K562 (cell line): Measurements from ENCODE around the gene DNAJC18. TPM values are rescaled to one million over a fixed set of nuclear protein-coding genes. Genes with fewer than 3 reads are reported as not detected.

Experiments used
- CHD1 ChIP-seq: fragments of 200-600 bp; sonication (generic); IDR thresholded peaks from one replicate; pipeline ENCODE4 v1.6.1; 2012; ENCODE audit warnings: mild to moderate bottlenecking, moderate library complexity, low read length, inconsistent platforms
- E2F3 ChIP-seq: fragments of 250-450 bp; sonication (Bioruptor Pico); IDR thresholded peaks from 2 replicates; pipeline ENCODE4 v1.4.0; 2020; ENCODE audit warnings: mild to moderate bottlenecking
- FOXA1 ChIP-seq: fragments of 450-650 bp; IDR thresholded peaks from 2 replicates; pipeline ENCODE4 v1.6.1; 2016; ENCODE audit warnings: mild to moderate bottlenecking, borderline replicate concordance
- FOXM1 ChIP-seq, 2 experiments: fragments of 450-650 bp in 1 of 2; sonication (generic) in 1 of 2; formaldehyde crosslinking in 1 of 2; IDR thresholded peaks; 2 replicates each; pipeline versions ENCODE4 v1.6.1 to v1.9.0; 2017 to 2022; ENCODE audit warnings: low read depth in 2 of 2, mild to moderate bottlenecking in 2 of 2, missing genetic modification reagents in 1 of 2, moderate library complexity in 1 of 2
- FOXP1 ChIP-seq: sonication (generic); formaldehyde crosslinking; IDR thresholded peaks from 2 replicates; pipeline ENCODE4 v1.8.0; 2022; ENCODE audit warnings: mild to moderate bottlenecking, missing genetic modification reagents
- HNRNPK ChIP-seq: fragments of 200-400 bp; formaldehyde crosslinking; IDR thresholded peaks from one replicate; pipeline ENCODE4 v1.6.1; 2018; ENCODE audit warnings: mild to moderate bottlenecking, low read depth, low read length; ENCODE audit not compliant: poor library complexity, severe bottlenecking
- ID3 ChIP-seq, 2 experiments: fragments of 250-450 bp in 1 of 2; fragments of 450-650 bp in 1 of 2; sonication (Bioruptor Pico) in 1 of 2; IDR thresholded peaks; 2 replicates each; pipeline versions ENCODE4 v1.6.1 to v1.8.0; 2016 to 2021; ENCODE audit warnings: mild to moderate bottlenecking in 2 of 2, moderate library complexity in 2 of 2, missing compliant biosample characterization in 1 of 2, missing genetic modification characterization in 1 of 2
- MBD2 ChIP-seq: sonication (generic); IDR thresholded peaks from 2 replicates; pipeline ENCODE4 v1.6.1; 2016; ENCODE audit warnings: low read depth, borderline replicate concordance
- NR2C1 ChIP-seq, 2 experiments: fragments of 450-650 bp; IDR thresholded peaks; 2 replicates each; pipeline ENCODE4 v1.6.1; 2017; ENCODE audit warnings: mild to moderate bottlenecking in 2 of 2, antibody characterized with exemption in 1 of 2, inconsistent platforms in 1 of 2, missing compliant biosample characterization in 1 of 2, missing genetic modification characterization in 1 of 2
- NRF1 ChIP-seq, 2 experiments: fragments of 450-650 bp; IDR thresholded peaks in 1 of 2; conservative IDR thresholded peaks in 1 of 2; 2 replicates each; pipeline ENCODE4 v1.6.1; 2014; ENCODE audit warnings: mild to moderate bottlenecking in 2 of 2
- PBX2 ChIP-seq, 2 experiments: IDR thresholded peaks in 1 of 2; conservative IDR thresholded peaks in 1 of 2; 2 replicates each; pipeline ENCODE4 v1.6.1; 2016; ENCODE audit warnings: low read depth in 2 of 2, mild to moderate bottlenecking in 1 of 2, missing compliant biosample characterization in 1 of 2, missing genetic modification characterization in 1 of 2, moderate library complexity in 1 of 2
- POLR2B ChIP-seq: fragments of 450-650 bp; IDR thresholded peaks from 2 replicates; pipeline ENCODE4 v1.6.1; 2018; ENCODE audit warnings: low read depth; ENCODE audit not compliant: partially characterized antibody
- SUPT5H ChIP-seq: fragments of 450-650 bp; IDR thresholded peaks from 2 replicates; pipeline ENCODE4 v1.6.1; 2016
- TARDBP ChIP-seq: fragments of 450-650 bp; IDR thresholded peaks from 2 replicates; pipeline ENCODE4 v1.6.1; 2016
- ZKSCAN8 ChIP-seq: fragments of 200-800 bp; sonication (Bioruptor generic); IDR thresholded peaks from 2 replicates; pipeline ENCODE4 v1.6.1; 2016; ENCODE audit warnings: missing genetic modification characterization, missing compliant biosample characterization
- ZNF146 ChIP-seq: IDR thresholded peaks from one replicate; pipeline ENCODE4 v1.6.1; 2018; ENCODE audit warnings: missing compliant biosample characterization; ENCODE audit not compliant: unreplicated experiment
- ZNF41 ChIP-seq: fragments of 250-450 bp; sonication (Bioruptor Pico); conservative IDR thresholded peaks from 2 replicates; pipeline ENCODE4 v1.4.0; 2020; ENCODE audit warnings: mild to moderate bottlenecking
- ZNF707 ChIP-seq: fragments of 250-450 bp; sonication (Bioruptor Pico); conservative IDR thresholded peaks from 2 replicates; pipeline ENCODE4 v1.8.0; 2022; ENCODE audit warnings: inconsistent platforms, mild to moderate bottlenecking, moderate library complexity
- polyA plus RNA-seq, 8 experiments: library from polyadenylated mRNA; depleted of rRNA in 4 of 8; stranded (reverse) in 5 of 8; unstranded in 3 of 8; fragments of >200 nt; fragmentation: Nextera tagmentation in 2 of 8; fragmentation: Illumina TruSeq in 1 of 8; extraction: Ambion mirVana in 2 of 8; extraction: Trizol in 1 of 8; gene quantifications; 2 replicates each; pipeline versions ENCODE4 v1.2.1 to v1.2.3, GENCODE V29; 2011 to 2014; ENCODE audit warnings: inconsistent platforms in 1 of 8, missing spikeins in 1 of 8
- total RNA-seq, 7 experiments: library from RNA; depleted of rRNA in 6 of 7; stranded (reverse); fragments of >200 nt in 6 of 7; fragmentation: Illumina TruSeq in 2 of 7; extraction: Trizol in 2 of 7; gene quantifications; 2 replicates each; pipeline versions ENCODE4 v1.2.1 to v1.2.3, GENCODE V29; 2011 to 2021; ENCODE audit warnings: low replicate concordance in 1 of 7
- TF ChIP-seq, protein P1 (sequence below): sonication (generic); formaldehyde crosslinking; IDR thresholded peaks from 2 replicates; pipeline ENCODE4 v1.8.1; 2023; ENCODE audit warnings: mild to moderate bottlenecking, missing genetic modification reagents, moderate library complexity
- TF ChIP-seq, protein P2 (sequence below): IDR thresholded peaks from 2 replicates; pipeline ENCODE4 v1.6.1; 2014; ENCODE audit warnings: antibody characterized with exemption

The DNAJC18 gene
- total and polyA plus RNA-seq, 9 of the 15 experiments (the other 6 are each of a cell fraction or from before 2014, with no cell fraction given), result 1.5 to 13.3 (median 7.5) TPM

DNA sequence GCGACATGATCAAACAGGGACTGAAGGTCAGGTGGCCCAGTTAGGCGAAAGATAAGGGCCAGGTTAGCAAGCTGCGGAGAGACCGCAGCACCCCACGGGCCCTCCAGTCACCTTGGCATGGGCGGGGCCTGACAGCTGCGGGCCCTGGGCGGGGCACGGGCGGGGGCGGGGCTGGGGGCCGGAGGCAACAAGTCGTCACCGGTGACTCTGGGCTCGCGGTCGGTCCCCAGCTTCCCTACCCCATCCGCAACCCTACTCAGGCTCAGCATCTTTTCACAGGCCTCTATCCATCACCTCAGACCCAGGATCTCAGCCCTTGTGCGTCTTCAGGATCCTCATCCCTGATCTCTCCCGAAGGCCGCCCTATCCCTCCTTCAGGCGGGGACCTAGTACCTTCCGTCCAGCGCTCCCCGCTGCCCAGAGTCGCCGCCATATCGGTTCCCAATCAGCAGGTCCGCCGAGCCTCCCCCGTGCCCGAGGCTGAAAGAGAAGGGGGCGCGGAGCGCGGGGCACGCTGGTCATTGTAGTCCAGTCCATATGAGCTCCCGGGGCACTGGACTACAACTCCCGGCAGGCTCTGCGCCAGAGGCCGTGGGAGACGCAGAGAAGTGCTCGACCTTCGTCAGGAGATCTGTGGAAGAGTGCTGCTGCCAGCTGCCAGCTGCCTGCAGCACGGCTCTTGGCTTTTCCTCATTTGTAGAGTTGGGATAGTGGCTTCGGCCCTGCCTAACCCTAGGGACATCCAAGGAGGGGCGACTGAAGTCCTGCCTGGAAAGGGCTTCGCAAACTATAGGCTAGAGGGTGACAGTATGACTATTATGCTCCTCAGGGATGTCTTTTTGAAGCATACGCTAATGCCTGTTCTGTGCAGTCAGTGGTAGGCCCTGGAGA lies at the start of gene DNAJC18 (continued):
- TF ChIP-seq CHD1 (peak; percentile 70), FOXM1 (IDR thresholded peaks at IDR 0.05; ENCODE audit: low read depth) (no peak), FOXM1 (CRISPR knock-in tag; IDR thresholded peaks at IDR 0.05; ENCODE audit: low read depth) (0 out of 2 replicates have a peak, but pooled peaks have one; percentile 75), MBD2 (peak; percentile 64; the same call in 1 of the 2 replicates), ZKSCAN8 (no peak), E2F3 (CRISPR knock-in tag) (0 out of 2 replicates have a peak, but pooled peaks have one; percentile 41), PBX2 (CRISPR knock-in tag; IDR thresholded peaks at IDR 0.05; ENCODE audit: low read depth) (no peak), PBX2 (tag; conservative IDR thresholded peaks at IDR 0.05; ENCODE audit: low read depth) (no peak), TARDBP (peak; percentile 32; the same call in 1 of the 2 replicates), SUPT5H (peak; percentile 57; the same call in 1 of the 2 replicates), ZNF41 (no peak), FOXP1 (CRISPR knock-in tag) (peak; percentile 22; the same call in 1 of the 2 replicates), ZNF146 (no peak), NR2C1 (IDR thresholded peaks at IDR 0.05) (peak; percentile 71), NR2C1 (tag; IDR thresholded peaks at IDR 0.05) (peak; percentile 87), POLR2B (peak; percentile 23), FOXA1 (no peak), NRF1 (conservative IDR thresholded peaks at IDR 0.05 in 1 of 2, IDR thresholded peaks at IDR 0.05 in 1 of 2) (peak; percentile 63 to 76), ZNF707 (CRISPR knock-in tag) (no peak), HNRNPK (no peak), ID3 (CRISPR knock-in tag; IDR thresholded peaks at IDR 0.05) (no peak), ID3 (tag; IDR thresholded peaks at IDR 0.05) (no peak)
- TF ChIP-seq, protein P1, sequence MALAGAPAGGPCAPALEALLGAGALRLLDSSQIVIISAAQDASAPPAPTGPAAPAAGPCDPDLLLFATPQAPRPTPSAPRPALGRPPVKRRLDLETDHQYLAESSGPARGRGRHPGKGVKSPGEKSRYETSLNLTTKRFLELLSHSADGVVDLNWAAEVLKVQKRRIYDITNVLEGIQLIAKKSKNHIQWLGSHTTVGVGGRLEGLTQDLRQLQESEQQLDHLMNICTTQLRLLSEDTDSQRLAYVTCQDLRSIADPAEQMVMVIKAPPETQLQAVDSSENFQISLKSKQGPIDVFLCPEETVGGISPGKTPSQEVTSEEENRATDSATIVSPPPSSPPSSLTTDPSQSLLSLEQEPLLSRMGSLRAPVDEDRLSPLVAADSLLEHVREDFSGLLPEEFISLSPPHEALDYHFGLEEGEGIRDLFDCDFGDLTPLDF (CRISPR knock-in tag), result 0 out of 2 replicates have a peak, but pooled peaks have one; percentile 62
- TF ChIP-seq, protein P2, sequence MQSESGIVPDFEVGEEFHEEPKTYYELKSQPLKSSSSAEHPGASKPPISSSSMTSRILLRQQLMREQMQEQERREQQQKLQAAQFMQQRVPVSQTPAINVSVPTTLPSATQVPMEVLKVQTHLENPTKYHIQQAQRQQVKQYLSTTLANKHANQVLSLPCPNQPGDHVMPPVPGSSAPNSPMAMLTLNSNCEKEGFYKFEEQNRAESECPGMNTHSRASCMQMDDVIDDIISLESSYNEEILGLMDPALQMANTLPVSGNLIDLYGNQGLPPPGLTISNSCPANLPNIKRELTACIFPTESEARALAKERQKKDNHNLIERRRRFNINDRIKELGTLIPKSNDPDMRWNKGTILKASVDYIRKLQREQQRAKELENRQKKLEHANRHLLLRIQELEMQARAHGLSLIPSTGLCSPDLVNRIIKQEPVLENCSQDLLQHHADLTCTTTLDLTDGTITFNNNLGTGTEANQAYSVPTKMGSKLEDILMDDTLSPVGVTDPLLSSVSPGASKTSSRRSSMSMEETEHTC, result no peak
